GM21717 (cell line): ENCODE results near the gene SLC22A23.
"Not testable (repeated sequence)": the region's sequence is repeated elsewhere in the genome, so short reads cannot be mapped to it uniquely, and the experiment has no call there.

Source experiments
- ATAC-seq: cut with Tn5 transposase; IDR thresholded peaks from one replicate; pipeline ENCODE4 v1.9.1; 2021; ENCODE audit warnings: mild to moderate bottlenecking, moderate library complexity; ENCODE audit not compliant: unreplicated experiment

SLC22A23 gene

DNA sequence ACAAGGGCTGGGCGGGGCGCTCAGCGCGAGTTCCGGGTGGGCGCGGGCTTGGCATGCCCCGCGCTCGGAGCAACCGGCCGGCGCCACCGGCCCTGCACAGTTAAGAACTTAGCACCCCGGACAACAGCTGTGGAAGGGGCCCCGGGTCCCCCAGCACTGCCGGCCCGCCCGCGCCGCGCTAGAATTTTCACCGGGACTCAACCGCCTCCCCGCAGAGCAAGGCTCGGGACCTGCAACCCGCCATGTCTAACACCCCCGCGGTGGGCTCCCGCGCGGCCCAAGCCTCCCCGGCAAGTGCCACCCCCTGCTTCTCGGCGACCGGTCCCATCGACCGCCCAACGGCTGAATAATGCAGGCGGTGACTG is 203.3 kb downstream of the SLC22A23 start:
- no peak for ATAC-seq

DNA sequence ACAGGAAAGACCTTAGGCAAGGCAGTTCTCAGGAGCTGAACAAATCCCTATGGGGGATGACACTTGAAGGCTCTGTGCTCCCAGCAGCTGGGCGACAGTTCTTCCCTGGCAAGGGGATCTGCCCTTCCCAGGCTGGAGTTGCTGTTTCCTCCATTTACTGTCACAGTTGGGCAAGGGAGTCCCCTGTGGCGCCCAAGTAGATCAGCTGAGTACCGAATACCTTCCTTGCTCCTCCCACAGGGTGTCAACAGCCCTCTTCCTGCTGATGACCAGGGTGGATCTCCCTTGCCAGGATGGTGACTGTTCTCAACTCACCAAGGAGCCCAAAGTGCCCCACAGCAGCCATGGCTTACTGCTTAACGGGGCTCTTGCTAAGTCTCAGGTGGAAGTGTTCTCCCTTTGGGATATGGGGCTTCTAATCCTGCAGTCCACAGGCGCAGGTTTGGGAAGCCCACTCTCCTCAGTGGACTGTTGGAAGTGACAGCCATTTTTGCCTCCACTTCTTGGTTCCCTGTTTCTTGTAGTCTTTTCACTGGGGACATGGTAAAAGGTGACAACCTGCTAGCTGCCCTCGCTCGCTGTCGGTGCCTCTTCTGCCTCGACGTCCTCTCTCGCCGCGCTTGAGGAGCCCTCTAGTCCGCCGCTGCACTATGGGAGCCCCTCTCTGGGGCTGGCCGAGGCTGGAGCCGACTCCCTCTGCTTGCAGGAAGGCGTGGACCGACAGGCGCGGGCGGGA is 203.8 kb downstream of the SLC22A23 start:
- no peak for ATAC-seq

DNA sequence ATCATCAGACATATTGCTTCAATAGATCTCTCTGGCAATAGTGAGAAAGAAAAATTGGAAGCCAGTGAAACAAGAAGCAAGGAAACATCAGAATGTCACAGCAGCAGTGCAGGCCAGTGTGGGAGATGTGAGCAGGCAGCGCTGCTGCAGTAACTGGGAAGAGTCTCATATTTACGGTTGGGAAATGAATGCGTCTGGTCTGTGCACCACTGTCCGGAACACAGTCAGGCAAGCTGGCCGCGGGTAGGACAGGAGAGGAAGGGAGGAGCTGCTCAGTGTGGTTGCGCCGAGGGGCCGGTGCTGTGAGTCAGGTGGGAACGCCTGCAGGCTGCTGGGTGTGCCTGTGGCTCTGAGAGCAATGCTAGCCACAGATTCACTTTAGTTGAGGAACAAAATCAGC is 204.5 kb downstream of the SLC22A23 start:
- ATAC-seq = no peak

DNA sequence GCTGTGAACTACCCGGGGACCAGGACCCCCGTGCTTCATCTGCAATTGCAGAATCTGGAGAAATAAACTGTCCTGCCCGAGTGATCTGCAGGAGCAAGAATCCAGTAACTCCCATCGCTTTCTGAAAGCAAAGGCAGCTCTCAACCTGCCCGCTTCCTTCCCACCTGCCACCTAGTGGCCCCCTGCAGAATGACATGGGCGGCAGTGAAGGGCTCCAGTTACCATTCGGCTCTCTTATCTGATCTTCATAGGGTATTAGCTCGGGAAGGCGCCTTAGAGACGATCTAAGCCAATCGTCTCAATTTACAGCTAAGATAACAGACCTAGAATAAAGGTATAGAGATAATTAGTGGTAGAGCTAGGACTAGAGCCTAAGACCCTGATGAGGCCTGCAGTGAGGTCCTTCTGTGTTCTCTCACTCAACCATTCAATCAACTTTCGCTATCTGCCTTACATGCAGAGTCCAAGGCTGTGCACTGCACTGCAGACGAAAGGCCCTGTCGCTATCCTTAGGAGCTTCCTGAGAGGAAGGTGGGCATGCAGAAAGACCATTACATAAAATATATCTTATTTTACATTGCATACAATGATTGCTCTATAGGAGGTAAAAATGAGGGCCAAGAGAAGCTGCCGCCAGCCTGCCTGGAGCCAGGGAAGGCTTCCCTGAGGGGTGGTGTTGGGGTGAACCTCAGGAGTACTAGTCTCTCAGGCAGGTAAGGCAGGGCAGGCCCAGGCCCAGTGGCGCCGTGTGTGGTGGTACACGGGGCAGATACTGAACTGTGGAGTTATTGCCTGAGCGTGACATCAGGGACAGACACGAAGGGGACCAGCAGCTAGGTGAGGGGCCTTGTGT is 205.2 kb downstream of the SLC22A23 start:
- no peak for ATAC-seq

DNA sequence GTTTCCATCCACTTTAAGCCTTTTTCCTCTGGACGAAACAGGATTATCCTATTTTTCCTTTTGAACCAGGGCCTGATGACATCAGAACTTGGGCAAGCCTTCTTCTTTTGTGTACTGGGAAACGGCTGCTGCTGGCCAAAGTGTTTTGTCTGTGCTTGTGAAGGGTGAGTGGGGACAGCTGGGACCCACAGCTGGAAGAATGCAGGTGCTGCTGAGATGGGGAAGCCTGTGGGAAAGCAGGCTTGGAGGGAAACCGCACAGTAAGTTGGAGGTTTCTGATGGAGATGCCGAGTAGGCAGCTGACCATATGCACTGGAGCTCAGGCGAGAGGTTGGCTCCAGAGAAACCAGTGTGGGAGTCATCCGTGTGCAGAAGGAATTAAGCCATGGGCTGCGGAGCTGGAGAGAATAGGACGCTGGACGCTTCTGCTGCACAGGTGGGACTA is 206.6 kb downstream of the SLC22A23 start:
- no peak for ATAC-seq

DNA sequence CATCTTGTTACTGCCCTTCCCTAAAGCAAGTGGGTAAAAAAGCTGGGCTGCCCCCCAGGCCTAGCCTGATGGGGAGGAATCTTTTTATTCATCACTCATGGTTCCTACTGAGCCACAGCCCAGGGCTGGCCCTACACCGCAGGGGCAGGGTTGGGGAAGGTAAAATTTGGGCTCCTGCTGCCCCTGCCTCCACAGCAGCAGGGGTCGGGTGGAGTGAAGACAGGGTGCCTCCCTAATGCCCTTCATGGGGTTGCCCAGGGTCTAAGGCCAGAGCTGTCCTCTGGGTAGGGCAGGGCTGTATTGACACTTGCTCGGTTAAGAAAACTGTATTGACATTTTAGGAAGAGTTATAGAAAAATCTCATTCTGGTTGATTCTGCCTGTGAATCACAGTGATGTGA is 207.0 kb downstream of the SLC22A23 start:
- no peak for ATAC-seq

DNA sequence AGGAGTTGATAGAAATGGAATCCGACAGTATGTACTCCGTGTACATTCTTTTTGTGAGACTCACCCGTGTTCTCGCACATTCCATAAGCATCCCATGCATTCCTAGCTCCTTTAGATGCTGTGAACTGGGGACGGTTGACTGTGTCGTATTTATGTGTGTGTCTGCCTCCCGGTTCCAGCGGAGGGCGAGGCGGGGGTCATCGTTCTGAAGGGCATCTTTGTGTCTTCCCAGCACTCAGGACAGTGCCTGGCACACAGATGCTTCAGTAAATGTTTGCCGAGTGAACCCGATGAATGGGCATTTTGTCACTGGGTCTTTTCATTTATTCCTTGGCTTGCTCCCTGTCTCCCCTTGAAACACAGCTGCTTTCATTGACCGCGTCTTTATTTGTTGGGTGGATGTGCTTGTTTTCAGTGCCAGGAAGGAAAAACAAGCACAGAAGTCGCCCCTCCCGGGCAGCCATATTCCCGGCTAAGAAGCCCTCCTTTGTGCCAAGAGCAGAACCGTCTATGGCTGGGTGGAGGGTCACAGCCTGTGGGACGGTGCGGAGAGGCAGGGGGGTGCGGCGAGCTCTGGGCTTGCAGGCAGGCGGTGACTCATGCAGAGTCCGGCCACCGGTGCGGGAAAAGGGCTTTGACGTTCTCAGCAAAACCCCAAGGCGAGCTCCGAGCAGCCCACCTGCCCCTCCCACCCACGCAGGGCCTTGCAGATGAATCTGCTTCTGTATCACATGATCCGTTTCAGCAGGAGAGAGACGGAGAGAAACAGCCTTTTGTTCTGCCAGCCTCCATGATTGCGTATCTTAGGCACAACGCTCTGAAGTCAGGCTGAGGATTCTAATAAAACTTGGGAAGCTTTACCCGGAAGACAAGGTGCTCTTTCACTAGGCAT is 209.3 kb downstream of the SLC22A23 start:
- no peak for ATAC-seq

DNA sequence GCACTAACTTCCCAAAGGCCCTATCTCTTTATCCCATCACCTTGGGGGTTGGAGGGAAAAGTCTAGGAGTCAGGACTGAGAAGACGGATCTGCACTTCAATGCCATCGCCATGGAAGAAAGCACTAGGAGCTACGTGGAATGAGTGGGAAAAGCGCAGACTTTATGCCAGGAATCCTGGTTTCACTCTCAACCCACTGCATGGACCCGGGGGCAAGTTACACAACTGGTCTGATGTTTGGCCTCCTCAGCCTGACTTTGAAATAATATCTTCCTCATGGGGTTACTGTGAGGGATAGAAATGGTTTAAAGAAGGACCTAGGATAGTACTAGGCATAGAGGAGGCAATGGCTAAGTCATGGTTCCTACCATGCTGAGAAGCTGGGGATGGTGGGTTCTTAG is 211.6 kb downstream of the SLC22A23 start:
- ATAC-seq = no peak

DNA sequence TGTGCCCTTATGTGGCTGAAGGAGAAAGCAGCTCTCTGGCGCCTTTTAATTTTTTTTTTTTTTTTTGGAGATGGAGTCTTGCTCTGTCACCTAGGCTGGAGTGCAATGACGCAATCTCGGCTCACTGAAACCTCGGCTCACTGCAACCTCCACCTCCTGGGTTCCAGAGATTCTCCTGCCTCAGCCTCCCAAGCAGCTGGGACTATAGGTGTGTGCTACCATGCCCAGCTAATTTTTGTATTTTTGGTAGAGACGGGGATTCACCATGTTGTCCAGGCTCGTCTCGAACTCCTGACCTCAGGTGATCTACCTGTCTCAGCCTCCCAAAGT is 212.1 kb downstream of the SLC22A23 start:
- not testable (repeated sequence) for ATAC-seq

DNA sequence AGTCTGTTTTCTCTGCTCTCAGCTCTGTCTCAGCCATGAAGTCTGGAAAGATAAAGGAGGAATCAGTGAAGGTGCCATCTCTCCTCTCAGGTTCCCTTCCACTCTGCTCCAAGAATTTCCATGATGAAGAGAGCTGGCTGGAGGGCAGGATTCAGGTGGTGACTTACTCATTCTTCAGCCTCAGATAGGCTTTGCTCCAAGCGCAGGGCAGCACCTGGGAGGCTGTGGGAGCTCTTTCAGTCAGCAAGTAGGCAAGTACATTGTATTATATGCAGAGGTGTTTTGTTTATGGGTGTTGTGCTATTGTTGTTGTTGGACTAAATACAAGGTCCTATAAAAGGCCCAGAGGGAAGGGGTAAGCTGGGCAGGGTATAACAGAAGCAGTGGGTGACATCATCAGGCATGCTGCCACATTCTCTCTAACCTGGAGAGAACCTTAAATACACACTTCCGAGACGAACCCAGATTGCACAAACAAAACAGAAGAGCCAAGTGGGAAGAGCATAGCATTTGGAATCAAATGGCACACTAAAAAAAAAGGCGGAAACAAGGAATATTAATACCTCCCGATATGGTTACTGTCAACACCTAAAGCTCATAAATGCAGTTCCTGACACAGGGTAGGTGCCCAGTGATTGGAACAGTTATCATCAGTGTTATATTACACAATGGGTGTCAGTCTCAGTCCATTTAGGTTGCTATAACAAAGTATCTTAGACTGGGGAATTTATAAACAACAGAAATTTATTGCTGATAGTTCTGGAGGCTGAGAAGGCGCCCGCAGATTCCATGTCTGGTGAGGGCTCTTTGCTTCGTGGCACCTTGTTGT is 212.6 kb downstream of the SLC22A23 start:
- ATAC-seq = no peak

DNA sequence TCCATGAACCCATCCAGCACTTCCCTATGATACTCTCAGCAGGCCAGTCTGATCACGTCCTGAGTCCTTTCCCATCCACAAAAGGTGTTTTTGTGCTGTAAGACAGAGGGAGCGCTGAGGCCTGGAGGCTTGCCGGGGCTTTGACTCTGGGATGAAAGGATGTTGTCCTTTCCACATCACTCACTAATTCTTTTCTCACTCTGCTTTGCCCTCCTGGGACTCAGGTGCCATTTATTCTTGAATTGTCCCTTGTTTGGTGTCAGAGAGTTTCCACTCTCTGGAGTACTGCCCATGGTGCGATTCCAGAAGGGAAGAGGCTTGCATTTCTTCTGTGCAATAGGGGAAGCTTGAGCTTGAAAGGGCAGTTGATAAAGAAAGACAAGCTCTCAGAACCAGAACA is 214.1 kb downstream of the SLC22A23 start:
- ATAC-seq = no peak

DNA sequence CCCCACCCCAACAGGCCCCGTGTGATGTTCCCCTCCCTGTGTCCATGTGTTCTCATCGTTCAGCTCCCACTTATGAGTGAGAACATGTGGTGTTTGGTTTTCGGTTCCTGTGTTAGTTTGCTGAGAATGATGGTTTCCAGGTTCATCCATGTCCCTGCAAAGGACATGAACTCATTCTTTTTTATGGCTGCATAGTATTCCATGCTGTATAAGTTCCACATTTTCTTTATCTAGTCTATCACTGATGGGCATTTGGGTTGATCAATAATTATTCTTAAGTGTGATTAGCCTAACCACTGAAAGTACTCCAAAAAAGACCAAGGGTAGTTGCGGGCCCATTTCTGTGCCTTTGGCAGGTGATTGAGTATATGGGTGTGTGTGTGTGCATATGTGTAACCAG is 215.1 kb downstream of the SLC22A23 start:
- ATAC-seq = not testable (repeated sequence)

DNA sequence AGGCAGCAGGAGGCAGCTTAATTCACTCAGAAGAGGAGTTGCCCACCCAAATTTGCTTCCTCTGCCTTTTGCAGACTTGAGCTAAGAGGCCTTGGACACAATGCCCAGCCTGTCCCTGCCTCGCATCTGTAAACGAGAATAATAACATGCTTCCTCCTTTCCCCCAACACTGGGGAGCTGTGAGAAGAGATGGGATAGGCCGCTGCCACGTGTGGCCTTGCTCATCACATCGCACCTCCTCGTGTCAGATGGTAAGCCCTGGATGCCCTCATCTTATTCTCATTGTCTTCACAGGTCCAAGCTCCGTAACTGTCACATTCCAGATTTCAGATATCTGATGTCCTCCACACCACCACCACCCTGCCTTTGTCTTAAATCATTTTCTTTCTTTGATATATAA is 216.3 kb downstream of the SLC22A23 start:
- ATAC-seq = no peak

DNA sequence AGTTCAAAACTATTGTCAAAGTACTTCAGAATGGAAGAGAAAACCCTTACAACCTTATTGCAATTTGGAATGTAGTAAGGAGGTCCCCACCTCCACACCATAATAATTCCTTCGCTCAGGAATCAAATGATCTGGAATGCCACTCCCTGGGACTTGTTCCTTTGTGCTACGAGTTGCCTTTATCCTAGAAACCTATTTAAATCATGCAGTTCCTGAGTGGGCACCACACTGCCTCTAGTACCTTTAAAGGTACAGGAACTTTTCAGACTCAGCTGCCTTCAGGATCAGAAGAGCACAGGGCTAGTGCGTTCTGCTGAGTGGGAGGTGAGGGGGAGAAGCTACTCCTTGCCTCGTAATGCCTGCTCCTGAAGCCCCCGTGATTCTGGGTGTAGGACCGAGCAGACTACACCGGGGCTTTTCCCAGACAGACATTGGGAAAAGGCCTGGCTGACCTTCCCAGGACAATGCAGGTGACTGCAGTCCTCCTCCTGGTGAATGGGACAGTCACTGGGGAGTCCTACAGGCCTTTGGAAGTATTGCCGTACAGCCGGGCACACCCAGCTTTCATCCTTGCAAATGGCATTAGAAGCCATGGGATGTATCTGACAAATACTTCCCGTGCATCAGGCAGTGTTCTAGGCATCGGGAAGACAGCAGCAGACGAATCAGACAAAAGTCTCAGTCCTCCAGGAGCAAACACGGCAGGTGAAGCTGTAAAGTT is 217.6 kb downstream of the SLC22A23 start:
- no peak for ATAC-seq

DNA sequence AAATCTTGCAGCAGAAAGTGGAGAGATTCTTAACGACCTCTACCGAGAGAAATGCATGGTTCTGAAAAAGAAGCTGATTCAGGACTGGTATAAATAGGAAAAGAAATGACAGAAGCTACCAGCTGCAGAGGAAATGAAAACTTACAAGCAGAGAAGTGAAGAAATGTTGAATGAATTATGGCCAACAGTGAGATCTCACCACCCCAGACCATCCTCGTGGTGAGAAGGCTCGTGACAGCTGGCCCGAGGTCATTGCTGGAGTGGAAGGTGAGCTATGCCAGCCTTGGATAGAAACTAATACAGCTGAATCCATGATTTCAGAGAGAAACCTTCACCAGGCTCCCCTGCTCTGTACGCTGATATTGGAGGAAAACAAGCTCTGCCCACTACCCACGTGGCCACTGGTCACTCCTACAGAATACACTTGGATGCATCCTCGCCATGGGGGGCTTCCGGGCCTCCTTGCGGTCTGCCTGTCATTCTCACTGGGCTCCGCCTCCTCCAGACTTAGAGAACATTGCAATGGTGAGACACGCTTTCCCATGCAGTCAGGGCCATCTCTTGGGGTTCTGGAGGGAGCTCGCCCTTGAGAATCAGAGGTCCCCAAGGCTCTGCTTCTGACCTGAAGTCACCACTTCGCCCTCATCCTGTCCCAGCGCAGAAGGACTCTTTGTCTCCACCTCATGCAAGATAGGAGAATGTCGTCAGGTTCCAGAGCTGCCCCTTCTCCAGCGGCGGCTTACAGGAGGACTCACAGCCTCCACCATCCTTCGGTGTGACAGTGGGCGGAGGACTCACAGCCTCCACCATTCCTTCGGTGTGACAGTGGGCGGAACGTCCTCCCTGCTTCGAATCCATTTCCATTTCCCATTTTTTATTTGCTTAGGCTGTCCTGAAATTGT is 218.8 kb downstream of the SLC22A23 start:
- ATAC-seq = no peak

DNA sequence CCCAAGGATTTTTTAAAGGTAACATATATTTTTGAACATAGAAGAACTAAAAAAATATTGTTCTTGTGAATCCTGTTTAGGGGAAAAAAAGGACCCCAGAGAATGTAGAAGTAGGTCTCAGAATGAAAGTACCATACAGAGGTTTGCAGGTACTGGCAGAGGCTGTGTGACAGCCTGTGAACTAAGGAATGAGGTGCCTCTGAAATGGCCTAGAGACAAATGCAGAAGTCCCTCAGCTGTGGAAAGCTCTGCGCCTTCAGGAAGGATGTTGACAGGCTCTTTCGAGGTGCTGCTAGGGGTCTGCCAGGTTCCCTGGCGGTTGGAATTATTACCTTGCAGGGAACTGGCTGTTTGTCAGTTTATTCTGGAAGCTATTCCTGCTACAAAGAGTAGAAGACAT is 220.8 kb downstream of the SLC22A23 start:
- peak; percentile 48 for ATAC-seq

DNA sequence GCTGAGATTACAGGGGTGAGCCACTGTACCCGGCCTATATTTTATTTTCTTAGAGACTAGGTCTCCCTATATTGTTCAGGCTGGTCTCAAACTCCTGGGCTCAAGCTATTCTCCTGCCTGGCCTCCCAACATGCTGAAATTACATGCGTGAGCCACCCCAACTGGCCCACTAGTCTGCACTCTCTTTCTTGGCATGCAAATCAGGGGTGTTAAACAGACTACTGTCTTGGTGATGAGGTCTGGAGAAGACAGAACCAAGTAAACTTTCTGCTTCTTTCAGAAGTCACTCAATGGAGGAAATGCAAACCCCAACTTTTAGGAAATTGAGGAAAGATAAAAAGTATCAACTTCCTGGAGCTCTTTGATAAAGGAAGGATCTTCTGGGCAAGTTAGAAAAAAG is 221.4 kb downstream of the SLC22A23 start:
- ATAC-seq = peak; percentile 58

DNA sequence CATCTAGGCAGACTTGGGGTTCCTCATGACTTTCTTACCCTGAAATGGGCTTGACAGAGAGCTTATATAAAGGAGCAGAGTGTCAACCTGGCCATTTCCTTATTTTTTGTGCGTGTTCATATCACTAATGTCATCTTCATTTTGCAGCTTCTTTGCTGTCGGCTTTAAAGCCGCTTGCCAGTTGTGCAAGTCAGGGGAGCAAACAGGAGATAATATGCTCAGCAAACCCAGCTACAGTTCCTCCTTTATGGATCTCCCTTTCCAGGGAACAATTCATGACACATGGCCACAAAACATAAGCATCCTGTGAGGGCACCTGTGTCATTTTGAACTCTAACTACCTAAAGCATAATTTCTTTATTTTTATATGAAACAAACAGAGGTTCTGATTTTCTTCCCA is 222.9 kb downstream of the SLC22A23 start:
- no peak for ATAC-seq

DNA sequence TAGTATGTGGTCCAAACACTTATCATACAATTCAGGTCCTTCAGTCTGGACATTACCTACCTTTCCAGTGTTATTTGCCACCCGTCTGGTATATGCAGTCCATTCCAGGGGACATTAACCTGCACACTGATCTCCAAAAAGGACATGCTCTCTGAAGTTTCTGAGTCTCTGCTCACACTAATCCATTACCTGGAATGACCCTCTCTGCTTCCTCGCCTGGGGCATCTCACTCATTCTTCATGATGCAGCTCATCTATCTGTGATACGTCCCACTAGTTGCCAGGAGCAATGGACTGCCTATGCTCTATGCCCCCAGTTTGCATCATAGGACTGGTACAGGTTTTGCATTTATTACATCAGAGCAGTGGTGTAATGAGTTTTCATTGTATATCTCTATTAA is 223.5 kb downstream of the SLC22A23 start:
- ATAC-seq = no peak
